Stimulated activated CD4-positive, alpha-beta T cell treated with anti-CD3 and anti-CD28 coated beads, Interleukin-1b, Interleukin-23, amount 100 ng/mL, for 24 hours (primary cell): Measurements from ENCODE around the gene TNFAIP8L3.

Experiments
- DNase-seq, 4 experiments: peaks; one replicate each; pipeline ENCODE4 v3.0.0-alpha.2; 2020; ENCODE audit warnings: low read depth in 4 of 4, low spot score in 1 of 4

The TNFAIP8L3 gene

DNA sequence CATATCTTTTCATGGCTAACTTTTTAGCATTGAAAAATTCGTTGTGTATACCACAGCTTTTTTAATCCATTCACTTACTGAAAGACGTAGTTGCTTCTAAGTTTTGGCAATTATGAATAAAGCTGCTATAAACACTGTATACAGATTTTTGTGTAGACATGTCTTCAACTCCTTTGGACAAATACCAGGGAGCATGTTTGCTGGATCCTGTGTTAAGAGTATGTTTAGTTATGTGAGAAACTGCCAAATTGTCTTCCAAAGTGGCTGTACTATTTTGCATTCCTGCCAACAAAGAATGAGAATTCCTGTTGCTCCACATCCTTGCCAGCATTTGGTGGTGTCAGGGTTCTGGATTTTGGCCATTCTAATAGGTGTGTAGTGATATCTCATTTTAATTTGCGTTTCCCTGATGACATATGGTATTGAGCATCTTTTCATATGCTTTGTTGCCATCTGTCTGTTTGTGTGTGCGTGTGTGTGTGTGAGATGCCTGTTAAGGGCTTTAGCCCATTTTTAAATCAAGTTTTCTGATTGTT is 87.5 kb downstream of the TNFAIP8L3 start:
- no peak for DNase-seq
